Uterus (tissue), 2 donors: Measurements from ENCODE around the gene CFAP20DC.

Experiments used
- POLR2A ChIP-seq, 2 donors: fragments of 450-650 bp; IDR thresholded peaks; one replicate each; pipeline ENCODE4 v1.6.1; 2016; ENCODE audit warnings: antibody characterized with exemption in 2 of 2, mild to moderate bottlenecking in 1 of 2, moderate library complexity in 1 of 2
- TF ChIP-seq, protein P1 (sequence below), 4 experiments: fragments of 200-600 bp in 2 of 4; fragments of 450-650 bp in 2 of 4; sonication (generic) in 2 of 4; IDR thresholded peaks; one replicate each; pipeline ENCODE4 v1.5.1; 2016 to 2019; ENCODE audit warnings: antibody characterized with exemption in 4 of 4, mild to moderate bottlenecking in 2 of 4, moderate library complexity in 1 of 4

DNA sequence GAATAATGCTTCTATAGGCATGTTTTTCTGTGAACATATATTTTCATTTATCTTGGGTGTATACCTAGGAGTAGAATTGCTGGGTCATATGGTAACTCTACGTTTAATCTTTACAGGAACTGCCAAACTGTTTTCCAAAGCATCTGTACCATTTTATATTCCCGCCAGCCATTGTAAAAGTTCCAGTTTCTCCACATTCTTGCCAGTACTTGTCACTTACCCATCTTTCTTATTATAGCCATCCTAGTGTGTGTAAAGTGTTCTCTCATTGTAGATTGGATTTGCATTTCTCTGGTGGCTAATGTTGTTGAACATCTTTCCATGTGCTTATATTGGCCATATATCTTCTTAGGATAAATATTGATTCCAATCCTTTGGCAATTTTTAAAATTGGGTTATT lies 31.2 kb upstream of the CFAP20DC start:
- TF ChIP-seq, protein P1, sequence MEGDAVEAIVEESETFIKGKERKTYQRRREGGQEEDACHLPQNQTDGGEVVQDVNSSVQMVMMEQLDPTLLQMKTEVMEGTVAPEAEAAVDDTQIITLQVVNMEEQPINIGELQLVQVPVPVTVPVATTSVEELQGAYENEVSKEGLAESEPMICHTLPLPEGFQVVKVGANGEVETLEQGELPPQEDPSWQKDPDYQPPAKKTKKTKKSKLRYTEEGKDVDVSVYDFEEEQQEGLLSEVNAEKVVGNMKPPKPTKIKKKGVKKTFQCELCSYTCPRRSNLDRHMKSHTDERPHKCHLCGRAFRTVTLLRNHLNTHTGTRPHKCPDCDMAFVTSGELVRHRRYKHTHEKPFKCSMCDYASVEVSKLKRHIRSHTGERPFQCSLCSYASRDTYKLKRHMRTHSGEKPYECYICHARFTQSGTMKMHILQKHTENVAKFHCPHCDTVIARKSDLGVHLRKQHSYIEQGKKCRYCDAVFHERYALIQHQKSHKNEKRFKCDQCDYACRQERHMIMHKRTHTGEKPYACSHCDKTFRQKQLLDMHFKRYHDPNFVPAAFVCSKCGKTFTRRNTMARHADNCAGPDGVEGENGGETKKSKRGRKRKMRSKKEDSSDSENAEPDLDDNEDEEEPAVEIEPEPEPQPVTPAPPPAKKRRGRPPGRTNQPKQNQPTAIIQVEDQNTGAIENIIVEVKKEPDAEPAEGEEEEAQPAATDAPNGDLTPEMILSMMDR (IDR thresholded peaks at IDR 0.05) = no peak
- no peak for TF ChIP-seq POLR2A (IDR thresholded peaks at IDR 0.05)
